Stimulated activated memory B cell treated with anti-CD40 and anti-IgM and Interleukin-4, amounts not matched to agents 10 μg/mL and 1 μg/mL and 100 μg/mL, for 72 hours (primary cell): ENCODE data around the gene CCDC148.
A peak's percentile ranks its signal among the peaks of the same experiment; 100 is the strongest.
"Not testable (repeated sequence)": the region's sequence is repeated elsewhere in the genome, so short reads cannot be mapped to it uniquely, and the experiment has no call there.

ENCODE experiments used
- ATAC-seq: fragments of 150-1000 bp; cut with Tn5 transposase; 2 replicates; pipeline ENCODE4 v1.10.0; 2021
- H3K27ac Mint-ChIP-seq: one replicate; pipeline ENCODE4 v1.8.0; 2022; ENCODE audit warnings: mild to moderate bottlenecking, mixed read lengths
- H3K27me3 Mint-ChIP-seq: one replicate; pipeline ENCODE4 v1.8.0; 2022; ENCODE audit warnings: mixed read lengths
- H3K36me3 Mint-ChIP-seq: one replicate; pipeline ENCODE4 v1.8.0; 2022; ENCODE audit warnings: mixed read lengths
- H3K4me1 Mint-ChIP-seq: one replicate; pipeline ENCODE4 v1.8.0; 2022; ENCODE audit warnings: mixed read lengths
- H3K4me3 Mint-ChIP-seq: one replicate; pipeline ENCODE4 v1.8.0; 2022; ENCODE audit warnings: mild to moderate bottlenecking, moderate library complexity, mixed read lengths
- H3K9me3 Mint-ChIP-seq: one replicate; pipeline ENCODE4 v1.8.0; 2022; ENCODE audit warnings: mixed read lengths

The CCDC148 gene

DNA sequence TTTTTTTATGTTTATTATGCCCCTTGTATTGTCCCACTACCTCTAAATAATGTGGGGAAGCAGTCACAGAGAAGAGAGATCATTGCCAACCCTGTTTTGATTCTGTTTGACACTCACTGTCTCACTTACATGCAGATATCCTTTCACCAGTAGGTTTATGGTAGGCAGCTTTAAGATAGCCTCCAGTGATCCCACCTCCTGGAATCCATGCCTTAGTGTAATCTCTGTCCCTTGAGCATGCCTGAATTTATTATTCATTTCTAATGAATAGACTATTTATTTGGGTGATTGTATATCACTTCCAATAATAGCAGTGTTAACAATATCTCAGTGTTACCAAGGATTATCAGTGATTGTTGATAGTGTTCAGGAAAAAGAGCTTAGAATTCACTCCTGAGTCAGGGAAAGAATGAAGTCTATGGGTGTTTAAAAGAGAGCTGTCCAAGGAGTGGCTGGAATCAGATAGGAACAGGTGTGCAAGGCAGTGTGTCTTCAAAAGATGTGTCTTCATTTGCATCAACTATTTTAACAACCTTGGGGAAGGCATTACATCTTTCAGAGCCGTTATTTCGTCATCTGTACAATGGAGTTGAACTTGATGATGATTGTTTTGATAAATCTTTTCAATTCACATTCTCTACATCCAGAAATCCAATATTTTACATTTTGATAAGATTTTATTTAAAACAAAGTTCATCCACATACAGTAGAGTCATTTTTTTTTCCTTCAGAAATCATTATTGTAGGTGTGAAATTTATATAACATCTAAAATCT is 32.1 kb upstream of the CCDC148 start:
- Mint-ChIP-seq H3K9me3 (no peaks in the 10 kb centered on the region), H3K4me1 (no peaks in the 10 kb centered on the region), H3K27ac (no peak overlapping the region), H3K27me3 (no peaks in the 10 kb centered on the region), H3K4me3 (no peak overlapping the region), H3K36me3 (no peaks in the 10 kb centered on the region)
- no peak for ATAC-seq

DNA sequence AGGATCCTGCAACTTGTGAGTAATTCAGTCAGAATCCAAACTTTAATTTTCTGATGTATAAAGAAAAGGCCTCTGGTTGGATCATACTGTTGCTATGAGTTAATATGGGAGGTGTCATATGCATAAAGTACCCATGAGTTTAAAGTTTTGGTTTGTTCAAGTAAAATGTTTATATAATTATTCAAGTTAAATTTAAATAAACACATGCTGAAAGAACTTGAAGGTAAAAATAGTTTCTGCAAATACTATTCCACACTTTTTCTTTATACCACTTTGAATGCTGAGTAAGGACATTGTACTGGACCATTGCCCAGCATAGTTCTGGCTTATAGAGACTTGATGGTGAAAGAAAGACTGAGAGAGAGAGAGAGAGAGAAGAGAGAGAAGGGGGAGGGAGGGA is 30.9 kb upstream of the CCDC148 start:
- no peak overlapping the region for H3K4me3 Mint-ChIP-seq
- no peaks in the 10 kb centered on the region for H3K36me3 Mint-ChIP-seq
- no peaks in the 10 kb centered on the region for H3K27me3 Mint-ChIP-seq
- no peak overlapping the region for H3K27ac Mint-ChIP-seq
- no peaks in the 10 kb centered on the region for H3K9me3 Mint-ChIP-seq
- no peaks in the 10 kb centered on the region for H3K4me1 Mint-ChIP-seq
- no peak for ATAC-seq

DNA sequence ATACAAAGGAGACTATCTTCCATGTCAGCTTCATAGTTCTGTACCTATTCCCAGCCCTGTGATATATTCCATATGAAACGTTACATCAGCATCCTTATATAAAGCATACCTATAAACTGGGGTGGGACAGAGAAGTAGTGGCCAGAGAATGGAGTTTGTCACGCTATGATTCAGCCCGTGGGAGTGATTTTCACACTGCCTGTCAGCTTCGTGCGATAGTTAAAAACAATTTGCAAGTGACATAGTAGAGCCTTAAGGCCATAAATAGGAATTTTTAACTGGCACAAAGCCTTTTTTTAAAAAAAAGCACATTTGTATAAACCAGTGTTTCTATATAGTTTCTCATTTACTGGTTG is 30.4 kb upstream of the CCDC148 start:
- Mint-ChIP-seq H3K36me3 (no peaks in the 10 kb centered on the region), H3K27me3 (no peaks in the 10 kb centered on the region), H3K4me1 (no peaks in the 10 kb centered on the region), H3K27ac (no peak overlapping the region), H3K9me3 (no peaks in the 10 kb centered on the region), H3K4me3 (no peak overlapping the region)
- ATAC-seq = no peak

DNA sequence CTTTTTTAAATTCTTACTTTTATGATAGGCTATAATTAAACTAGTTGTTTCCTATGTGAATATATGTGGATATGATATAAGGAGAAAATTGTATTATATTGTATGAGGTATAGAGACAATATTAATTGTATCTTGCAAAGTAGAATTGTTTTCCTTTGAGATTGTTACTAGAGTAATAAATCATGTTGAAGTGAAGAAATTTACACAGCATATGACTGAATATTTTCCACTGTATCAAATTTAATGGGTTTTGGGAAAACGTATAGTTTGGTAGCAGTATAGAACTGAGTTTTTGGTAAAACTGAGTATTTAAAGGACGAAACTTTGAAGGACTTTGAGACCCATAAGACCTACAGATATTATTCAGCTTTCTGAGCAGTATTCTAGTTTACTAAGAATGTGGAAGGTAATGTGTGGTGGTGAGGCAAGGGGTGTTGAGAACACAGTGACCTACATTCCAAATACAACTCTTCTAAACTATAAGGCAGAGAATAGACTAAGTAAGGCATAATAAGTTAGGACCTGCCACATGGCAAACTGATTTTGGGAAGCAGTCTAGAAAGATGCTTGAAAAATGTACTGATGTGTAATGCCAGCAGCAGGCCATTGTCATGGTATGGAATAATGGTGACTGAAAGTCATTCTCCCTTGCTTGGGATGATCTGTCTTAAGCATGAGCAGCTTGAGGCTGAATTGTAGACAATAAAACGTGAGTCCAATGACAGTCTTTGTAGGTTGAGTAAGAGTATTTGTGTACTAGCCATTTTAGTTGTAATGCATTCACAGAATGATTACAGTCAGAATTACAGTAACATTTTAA is 29.8 kb upstream of the CCDC148 start:
- no peak for ATAC-seq
- Mint-ChIP-seq H3K27ac (no peak overlapping the region), H3K27me3 (no peaks in the 10 kb centered on the region), H3K9me3 (no peaks in the 10 kb centered on the region), H3K4me3 (no peak overlapping the region), H3K36me3 (no peaks in the 10 kb centered on the region), H3K4me1 (no peaks in the 10 kb centered on the region)

DNA sequence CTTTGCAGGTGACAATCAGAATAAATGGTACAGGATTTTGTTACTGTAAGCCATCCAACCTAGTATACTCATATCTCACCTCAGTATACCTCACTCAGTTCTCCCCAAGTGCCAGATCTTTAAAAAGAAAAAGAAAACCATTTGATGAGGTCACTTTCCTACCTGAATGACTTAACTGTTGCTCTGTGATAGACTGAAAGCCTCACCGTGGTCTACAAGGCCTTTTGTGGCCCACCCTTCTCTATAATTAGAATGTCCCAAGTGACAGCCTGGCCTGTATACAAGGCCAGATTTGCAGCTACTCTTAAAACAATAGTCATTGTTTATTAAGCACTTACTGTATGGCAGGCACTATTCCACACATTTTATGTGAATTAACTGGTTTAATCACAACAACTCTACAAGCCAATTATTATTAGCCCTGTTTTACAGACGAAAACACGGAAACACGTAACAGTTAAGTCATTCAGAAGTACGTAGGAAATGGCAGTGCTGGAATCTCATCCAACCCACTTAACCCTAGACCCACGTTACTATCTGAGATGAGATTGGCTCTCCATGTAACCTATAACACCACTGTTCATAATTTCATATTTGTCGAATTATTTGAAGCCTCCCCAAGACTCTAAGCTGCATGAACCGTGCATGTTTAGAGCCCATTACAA is 28.5 kb upstream of the CCDC148 start:
- Mint-ChIP-seq H3K4me3 (no peak overlapping the region), H3K36me3 (no peaks in the 10 kb centered on the region), H3K27ac (no peak overlapping the region), H3K27me3 (no peaks in the 10 kb centered on the region), H3K4me1 (no peaks in the 10 kb centered on the region), H3K9me3 (no peaks in the 10 kb centered on the region)
- ATAC-seq = no peak

DNA sequence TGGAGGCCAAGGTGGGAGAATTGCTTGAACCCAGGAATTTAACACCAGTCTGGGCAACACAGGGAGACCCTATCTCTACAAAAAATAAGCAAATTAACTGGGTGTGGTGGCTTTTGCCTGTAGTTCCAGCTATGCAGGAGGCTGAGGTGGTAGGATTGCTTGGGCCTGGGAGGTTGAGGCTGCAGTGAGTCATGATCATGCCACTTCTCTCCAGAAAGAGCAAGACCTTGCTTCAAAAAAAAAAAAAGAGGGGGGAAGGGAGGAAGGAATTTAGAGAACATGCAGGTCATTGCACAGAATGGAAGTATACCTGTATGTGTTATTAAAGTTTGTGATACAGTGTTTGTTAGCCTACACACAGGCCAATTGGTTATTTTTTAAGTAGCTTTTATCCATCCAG is 26.0 kb upstream of the CCDC148 start:
- ATAC-seq = no peak
- Mint-ChIP-seq H3K4me3 (no peak overlapping the region), H3K27me3 (no peaks in the 10 kb centered on the region), H3K9me3 (no peaks in the 10 kb centered on the region), H3K36me3 (no peaks in the 10 kb centered on the region), H3K4me1 (no peaks in the 10 kb centered on the region), H3K27ac (no peak overlapping the region)

DNA sequence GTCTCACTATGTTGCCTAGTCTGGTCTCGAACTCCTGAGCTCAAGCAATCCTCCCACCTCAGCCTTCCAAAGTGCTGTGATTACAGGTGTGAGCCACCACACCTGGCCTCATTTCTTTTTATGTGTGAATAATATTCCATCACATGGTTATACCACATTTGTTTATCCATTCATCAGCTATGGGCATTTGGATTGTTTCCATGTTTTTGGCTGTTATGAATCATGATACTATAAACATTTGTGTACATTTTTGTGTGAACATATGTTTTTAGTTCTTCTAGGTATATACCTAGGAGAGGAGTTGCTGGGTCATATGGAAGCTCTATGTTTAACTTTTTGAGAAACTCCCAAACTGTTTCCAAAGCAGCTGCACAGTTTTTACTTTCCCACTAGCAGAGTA is 24.6 kb upstream of the CCDC148 start:
- H3K27ac Mint-ChIP-seq = no peak overlapping the region
- no peaks in the 10 kb centered on the region for H3K36me3 Mint-ChIP-seq
- H3K4me1 Mint-ChIP-seq = no peaks in the 10 kb centered on the region
- ATAC-seq = no peak
- H3K9me3 Mint-ChIP-seq = no peaks in the 10 kb centered on the region
- H3K27me3 Mint-ChIP-seq = no peaks in the 10 kb centered on the region
- H3K4me3 Mint-ChIP-seq = no peak overlapping the region

DNA sequence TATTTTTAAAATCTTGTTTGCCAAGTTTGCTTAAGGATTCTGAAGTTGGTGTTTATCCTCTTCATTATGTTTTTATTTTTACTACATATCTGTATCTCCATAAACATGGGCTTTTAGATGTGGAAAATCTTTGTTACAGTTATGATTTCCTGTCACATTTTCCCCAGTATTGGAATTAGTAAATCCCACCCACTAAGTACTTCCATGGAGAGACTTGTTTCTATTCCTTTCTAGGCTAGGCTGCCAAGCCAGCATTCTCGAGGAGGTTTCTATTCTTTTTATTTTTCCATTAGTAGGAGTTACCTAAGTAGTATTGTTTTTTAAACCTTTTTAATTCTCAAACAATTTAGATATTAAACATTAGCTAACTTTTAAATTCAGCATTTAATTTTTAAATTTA is 22.3 kb upstream of the CCDC148 start:
- no peaks in the 10 kb centered on the region for H3K36me3 Mint-ChIP-seq
- ATAC-seq = no peak
- no peaks in the 10 kb centered on the region for H3K4me1 Mint-ChIP-seq
- no peak overlapping the region for H3K4me3 Mint-ChIP-seq
- H3K9me3 Mint-ChIP-seq = no peaks in the 10 kb centered on the region
- H3K27me3 Mint-ChIP-seq = no peaks in the 10 kb centered on the region
- no peak overlapping the region for H3K27ac Mint-ChIP-seq

DNA sequence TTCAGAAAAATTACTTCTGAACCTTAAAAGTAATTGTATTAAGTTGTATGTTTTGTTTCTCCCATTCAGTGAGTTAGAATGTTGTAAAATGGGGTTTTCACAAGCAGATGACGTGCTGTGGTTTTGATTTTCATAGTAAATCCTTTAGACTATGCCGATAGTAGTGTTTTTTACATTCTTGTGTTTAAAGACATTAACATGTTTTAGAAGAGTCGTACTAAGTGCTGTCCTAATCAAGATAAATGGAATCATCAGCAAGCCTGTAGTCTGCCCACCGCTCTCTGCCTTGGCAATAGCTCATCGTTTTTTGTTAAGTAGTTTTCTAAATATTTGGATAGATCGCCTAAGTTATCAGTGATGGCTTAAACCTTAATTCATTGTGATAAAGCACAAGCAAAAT is 21.7 kb upstream of the CCDC148 start:
- H3K9me3 Mint-ChIP-seq = no peaks in the 10 kb centered on the region
- no peak for ATAC-seq
- no peaks in the 10 kb centered on the region for H3K27me3 Mint-ChIP-seq
- no peaks in the 10 kb centered on the region for H3K36me3 Mint-ChIP-seq
- H3K4me3 Mint-ChIP-seq = no peak overlapping the region
- no peak overlapping the region for H3K27ac Mint-ChIP-seq
- no peaks in the 10 kb centered on the region for H3K4me1 Mint-ChIP-seq

DNA sequence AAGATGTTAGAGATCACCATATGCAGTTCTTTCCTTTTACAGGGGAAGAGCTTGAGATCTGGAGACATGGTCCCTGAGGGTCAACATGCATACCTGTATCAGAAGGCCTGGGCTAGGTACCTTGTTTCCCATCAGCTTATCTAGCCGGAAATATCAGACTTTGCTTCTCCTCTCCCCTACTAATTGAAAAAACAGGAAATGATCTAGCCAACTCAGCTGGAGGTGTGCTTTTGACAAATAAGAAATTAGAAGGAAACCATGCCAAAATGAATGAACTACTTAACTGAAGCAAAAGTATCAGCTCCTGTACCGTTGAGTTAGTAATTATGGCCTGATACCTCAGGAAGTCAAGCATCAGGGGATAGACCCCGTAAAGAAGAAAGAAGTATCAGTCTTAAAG is 20.6 kb upstream of the CCDC148 start:
- Mint-ChIP-seq H3K36me3 (no peaks in the 10 kb centered on the region), H3K27me3 (no peaks in the 10 kb centered on the region), H3K9me3 (no peaks in the 10 kb centered on the region), H3K27ac (no peak overlapping the region), H3K4me3 (no peak overlapping the region), H3K4me1 (no peaks in the 10 kb centered on the region)
- ATAC-seq = no peak

DNA sequence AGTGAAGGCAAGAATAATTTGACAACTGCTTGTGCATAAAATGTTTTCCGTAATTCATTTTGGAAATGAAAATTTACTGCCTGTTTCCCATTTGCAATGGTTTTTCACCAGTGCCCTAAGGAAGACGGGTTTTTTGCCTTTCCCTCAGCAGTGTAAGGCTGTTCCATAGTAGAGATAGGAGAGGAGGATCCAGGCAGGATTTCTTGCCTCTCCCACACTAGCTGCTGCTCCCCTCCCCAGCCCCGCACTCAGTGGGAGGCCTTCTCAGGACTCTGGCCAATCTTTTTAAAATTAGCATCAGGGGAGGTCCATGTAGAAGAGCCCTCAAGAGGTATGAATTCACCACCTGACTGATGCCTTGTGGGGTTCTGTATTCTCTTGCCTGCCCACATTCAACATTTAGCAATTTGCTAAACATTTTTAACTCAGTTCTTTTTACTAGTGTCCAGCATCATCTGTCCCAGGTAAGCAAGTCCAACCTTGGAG is 18.0 kb upstream of the CCDC148 start:
- H3K27ac Mint-ChIP-seq, H3K4me1 Mint-ChIP-seq, H3K9me3 Mint-ChIP-seq, H3K36me3 Mint-ChIP-seq, H3K27me3 Mint-ChIP-seq, H3K4me3 Mint-ChIP-seq: not testable (repeated sequence)
- peak; percentile 12 for ATAC-seq

DNA sequence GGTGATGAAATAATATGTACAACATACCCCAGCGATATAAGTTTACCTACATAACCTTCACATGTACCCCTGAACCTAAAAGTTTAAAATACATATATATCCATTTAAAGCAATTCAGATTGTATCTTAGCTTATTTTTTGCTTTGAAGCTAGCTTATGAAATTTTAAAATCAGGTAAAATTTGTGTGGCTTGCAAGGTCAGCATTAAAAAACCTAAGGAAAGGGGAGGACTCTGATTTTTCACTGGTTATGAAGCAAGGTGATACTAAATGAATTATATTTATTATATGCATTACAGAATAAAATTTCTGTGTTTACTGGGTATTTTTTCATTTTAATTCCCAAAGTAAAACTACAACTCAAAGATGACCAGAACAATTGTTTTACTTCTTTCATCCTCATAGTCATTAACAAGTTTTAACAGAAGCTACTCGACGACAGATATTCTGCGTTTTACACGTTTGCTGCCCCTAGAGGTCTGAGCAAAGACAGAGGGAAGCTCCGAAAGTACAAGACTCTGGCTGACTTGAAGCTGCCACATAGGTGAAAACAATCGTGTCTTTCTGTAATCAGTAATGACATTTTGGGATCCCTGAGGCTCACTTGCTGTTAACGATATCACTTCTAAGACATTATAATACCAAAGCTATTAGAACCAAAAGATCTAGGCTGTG is 17.3 kb upstream of the CCDC148 start:
- H3K36me3 Mint-ChIP-seq = peaks cover 6% of the 10 kb centered on the region
- H3K4me3 Mint-ChIP-seq = no peak overlapping the region
- ATAC-seq = no peak
- H3K9me3 Mint-ChIP-seq = no peaks in the 10 kb centered on the region
- H3K27ac Mint-ChIP-seq = no peak overlapping the region
- no peaks in the 10 kb centered on the region for H3K4me1 Mint-ChIP-seq
- no peaks in the 10 kb centered on the region for H3K27me3 Mint-ChIP-seq

DNA sequence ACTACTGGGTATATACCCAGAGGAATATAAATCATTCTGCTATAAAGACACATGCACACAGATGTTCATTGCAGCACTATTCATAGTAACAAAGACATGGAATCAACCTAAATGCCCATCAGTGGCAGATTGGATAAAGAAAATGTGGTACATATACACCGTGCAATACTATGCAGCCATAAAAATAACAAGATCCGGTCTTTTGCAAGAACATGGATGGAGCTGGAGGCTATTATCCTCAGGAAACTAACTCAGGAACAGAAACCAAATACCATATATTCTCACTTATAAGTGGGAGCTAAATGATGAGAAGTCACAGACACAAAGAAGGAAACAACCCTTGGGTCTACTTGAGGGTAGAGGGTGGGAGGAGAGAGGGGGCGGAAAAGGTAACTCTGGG is 16.7 kb upstream of the CCDC148 start:
- ATAC-seq, H3K27ac Mint-ChIP-seq, H3K4me3 Mint-ChIP-seq, H3K36me3 Mint-ChIP-seq, H3K9me3 Mint-ChIP-seq, H3K27me3 Mint-ChIP-seq, H3K4me1 Mint-ChIP-seq: not testable (repeated sequence)

DNA sequence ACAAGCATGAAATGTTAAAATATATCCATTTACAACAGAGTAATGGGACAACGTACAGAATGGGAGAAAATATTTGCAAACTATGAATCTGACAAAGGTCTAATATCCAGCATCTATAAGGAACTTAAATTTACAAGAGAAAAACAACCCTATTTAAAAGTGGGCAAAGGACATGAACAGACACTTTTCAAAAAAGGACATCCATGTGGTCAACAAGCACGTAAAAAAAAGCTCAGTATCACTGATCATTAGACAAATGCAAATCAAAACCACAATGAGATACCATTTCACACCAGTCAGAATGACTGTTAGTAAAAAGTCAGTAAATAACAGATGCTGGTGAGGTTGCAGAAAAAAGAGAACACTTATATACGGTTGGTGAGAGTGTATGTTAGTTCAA is 16.3 kb upstream of the CCDC148 start:
- not testable (repeated sequence) for H3K9me3 Mint-ChIP-seq, H3K27ac Mint-ChIP-seq, ATAC-seq, H3K27me3 Mint-ChIP-seq, H3K4me1 Mint-ChIP-seq, H3K36me3 Mint-ChIP-seq, H3K4me3 Mint-ChIP-seq

DNA sequence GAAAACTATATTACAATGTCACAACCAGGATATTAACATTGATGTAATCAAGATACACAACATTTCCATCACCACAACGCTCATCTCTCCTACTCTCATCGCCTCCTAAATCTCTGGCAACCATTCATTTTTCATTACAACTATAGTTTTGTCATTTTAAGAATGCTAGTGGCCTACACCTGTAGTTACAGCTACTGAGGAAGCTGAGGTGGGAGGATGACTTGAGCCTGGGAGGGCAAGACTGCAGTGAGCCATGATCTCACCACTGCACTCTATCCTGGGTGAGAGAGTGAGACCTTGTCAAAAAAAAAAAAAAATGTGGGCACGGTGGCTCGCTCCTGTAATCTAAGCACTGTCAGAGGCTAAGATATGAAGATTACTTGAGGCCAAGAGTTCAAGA is 10.7 kb upstream of the CCDC148 start:
- Mint-ChIP-seq H3K4me1 (no peaks in the 10 kb centered on the region), H3K4me3 (no peak overlapping the region), H3K27me3 (no peaks in the 10 kb centered on the region), H3K9me3 (no peaks in the 10 kb centered on the region), H3K36me3 (peaks cover 6% of the 10 kb centered on the region), H3K27ac (no peak overlapping the region)
- ATAC-seq = no peak
